OCI-LY3 (cell line): ENCODE data around the gene BST1.

ENCODE experiments used
- H2AFZ ChIP-seq: fragments of 200-600, 300-600 bp; shearing (Covaris generic); 2 replicates; pipeline ENCODE4 v1.6.0; 2014; ENCODE audit warnings: antibody characterized with exemption, low read depth, low read length
- H3K27ac ChIP-seq: fragments of 200-600, 300-600 bp; sonication (generic); 2 replicates; pipeline ENCODE4 v1.5.1; 2014; ENCODE audit warnings: mild to moderate bottlenecking, low read length, moderate library complexity, mixed read lengths
- H3K27me3 ChIP-seq: fragments of 200-600, 300-600 bp; sonication (generic); 2 replicates; pipeline ENCODE4 v1.6.1; 2014; ENCODE audit warnings: low read depth, low read length, mixed read lengths
- H3K36me3 ChIP-seq: fragments of 200-600, 300-600 bp; sonication (generic); replicated peaks from 2 replicates; pipeline ENCODE3; 2014; ENCODE audit warnings: low read depth, low read length, mixed read lengths
- H3K4me1 ChIP-seq: fragments of 300-600, 200-600 bp; sonication (generic); 2 replicates; pipeline ENCODE4 v1.6.1; 2014; ENCODE audit warnings: low read length, mixed read lengths
- H3K4me2 ChIP-seq: fragments of 200-600, 300-600 bp; sonication (generic); 2 replicates; pipeline ENCODE4 v1.6.1; 2014; ENCODE audit warnings: low read length, mixed read lengths
- H3K4me3 ChIP-seq: fragments of 300-600, 200-600 bp; sonication (generic); 2 replicates; pipeline ENCODE4 v1.5.1; 2014; ENCODE audit warnings: antibody characterized with exemption, mild to moderate bottlenecking, low read length, moderate library complexity
- H3K79me2 ChIP-seq: fragments of 300-600, 200-600 bp; shearing (Covaris generic); 2 replicates; pipeline ENCODE4 v1.6.1; 2014; ENCODE audit warnings: mild to moderate bottlenecking, low read length, mixed read lengths
- H3K9ac ChIP-seq: fragments of 300-600, 200-600 bp; shearing (Covaris generic); 2 replicates; pipeline ENCODE4 v1.6.0; 2014; ENCODE audit warnings: mild to moderate bottlenecking, low read length, moderate library complexity
- H3K9me3 ChIP-seq: fragments of 200-600, 300-600 bp; shearing (Covaris generic); 2 replicates; pipeline ENCODE4 v1.6.1; 2014; ENCODE audit warnings: low read length, mixed read lengths; ENCODE audit not compliant: insufficient read depth
- H4K20me1 ChIP-seq: fragments of 200-600, 300-600 bp; sonication (generic); 2 replicates; pipeline ENCODE4 v1.6.1; 2016; ENCODE audit warnings: low read length, mixed read lengths; ENCODE audit not compliant: insufficient read depth
- EZH2phosphoT487 ChIP-seq: fragments of 200-600 bp; shearing (Covaris generic); IDR thresholded peaks from 2 replicates; pipeline ENCODE4 v1.6.1; 2018; ENCODE audit warnings: antibody characterized with exemption, mixed run types, low read depth
- TF ChIP-seq, protein P1 (sequence below): fragments of 200-600, 300-600 bp; sonication (generic); IDR thresholded peaks from 2 replicates; pipeline ENCODE4 v1.5.1; 2014; ENCODE audit warnings: antibody characterized with exemption, low read length, low read depth

The BST1 gene

DNA sequence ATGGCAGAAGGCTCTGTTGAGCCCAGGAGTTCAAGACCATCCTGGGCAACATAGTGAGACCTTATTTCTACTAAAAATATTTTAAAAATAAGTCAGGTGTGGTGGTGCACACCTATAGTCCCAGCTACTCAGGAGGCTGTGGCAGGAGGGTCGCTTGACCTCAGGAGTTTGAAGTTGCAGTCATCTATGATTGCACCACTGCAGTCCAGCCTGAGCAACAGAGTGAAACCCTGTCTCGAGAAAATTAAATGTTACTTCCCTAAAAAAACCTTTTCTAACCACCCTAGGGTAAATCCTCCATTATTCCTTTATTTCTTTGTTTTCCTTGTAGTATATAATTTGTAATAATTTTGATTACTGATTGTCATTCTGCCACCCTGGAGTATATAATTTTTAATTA, 13.3 kb upstream of the BST1 start:
- H3K27me3 ChIP-seq: no peaks in the 10 kb centered on the region
- no peaks in the 10 kb centered on the region for H3K79me2 ChIP-seq
- no peak overlapping the region for H3K4me3 ChIP-seq
- peaks cover 11% of the 10 kb centered on the region for H3K36me3 ChIP-seq
- no peaks in the 10 kb centered on the region for H3K4me1 ChIP-seq
- H3K9ac ChIP-seq: no peak overlapping the region
- H4K20me1 ChIP-seq: no peaks in the 10 kb centered on the region
- H3K4me2 ChIP-seq: no peak overlapping the region
- no peak overlapping the region for H3K27ac ChIP-seq
- no peak overlapping the region for H2AFZ ChIP-seq
- no peaks in the 10 kb centered on the region for H3K9me3 ChIP-seq
- TF ChIP-seq, protein P1, sequence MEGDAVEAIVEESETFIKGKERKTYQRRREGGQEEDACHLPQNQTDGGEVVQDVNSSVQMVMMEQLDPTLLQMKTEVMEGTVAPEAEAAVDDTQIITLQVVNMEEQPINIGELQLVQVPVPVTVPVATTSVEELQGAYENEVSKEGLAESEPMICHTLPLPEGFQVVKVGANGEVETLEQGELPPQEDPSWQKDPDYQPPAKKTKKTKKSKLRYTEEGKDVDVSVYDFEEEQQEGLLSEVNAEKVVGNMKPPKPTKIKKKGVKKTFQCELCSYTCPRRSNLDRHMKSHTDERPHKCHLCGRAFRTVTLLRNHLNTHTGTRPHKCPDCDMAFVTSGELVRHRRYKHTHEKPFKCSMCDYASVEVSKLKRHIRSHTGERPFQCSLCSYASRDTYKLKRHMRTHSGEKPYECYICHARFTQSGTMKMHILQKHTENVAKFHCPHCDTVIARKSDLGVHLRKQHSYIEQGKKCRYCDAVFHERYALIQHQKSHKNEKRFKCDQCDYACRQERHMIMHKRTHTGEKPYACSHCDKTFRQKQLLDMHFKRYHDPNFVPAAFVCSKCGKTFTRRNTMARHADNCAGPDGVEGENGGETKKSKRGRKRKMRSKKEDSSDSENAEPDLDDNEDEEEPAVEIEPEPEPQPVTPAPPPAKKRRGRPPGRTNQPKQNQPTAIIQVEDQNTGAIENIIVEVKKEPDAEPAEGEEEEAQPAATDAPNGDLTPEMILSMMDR: no peak

GRCh38 chr4:15690020-15690809, 12.7 kb upstream of the BST1 start:
- TF ChIP-seq EZH2phosphoT487: no peak
- TF ChIP-seq, protein P1: no peak
- no peak overlapping the region for H3K9ac ChIP-seq
- H3K4me2 ChIP-seq: no peak overlapping the region
- H4K20me1 ChIP-seq: no peaks in the 10 kb centered on the region
- H3K27ac ChIP-seq: no peak overlapping the region
- H3K36me3 ChIP-seq: peaks cover 11% of the 10 kb centered on the region
- H3K4me1 ChIP-seq: no peaks in the 10 kb centered on the region
- H3K4me3 ChIP-seq: no peak overlapping the region
- no peak overlapping the region for H2AFZ ChIP-seq
- H3K27me3 ChIP-seq: no peaks in the 10 kb centered on the region
- no peaks in the 10 kb centered on the region for H3K79me2 ChIP-seq
- H3K9me3 ChIP-seq: no peaks in the 10 kb centered on the region

DNA sequence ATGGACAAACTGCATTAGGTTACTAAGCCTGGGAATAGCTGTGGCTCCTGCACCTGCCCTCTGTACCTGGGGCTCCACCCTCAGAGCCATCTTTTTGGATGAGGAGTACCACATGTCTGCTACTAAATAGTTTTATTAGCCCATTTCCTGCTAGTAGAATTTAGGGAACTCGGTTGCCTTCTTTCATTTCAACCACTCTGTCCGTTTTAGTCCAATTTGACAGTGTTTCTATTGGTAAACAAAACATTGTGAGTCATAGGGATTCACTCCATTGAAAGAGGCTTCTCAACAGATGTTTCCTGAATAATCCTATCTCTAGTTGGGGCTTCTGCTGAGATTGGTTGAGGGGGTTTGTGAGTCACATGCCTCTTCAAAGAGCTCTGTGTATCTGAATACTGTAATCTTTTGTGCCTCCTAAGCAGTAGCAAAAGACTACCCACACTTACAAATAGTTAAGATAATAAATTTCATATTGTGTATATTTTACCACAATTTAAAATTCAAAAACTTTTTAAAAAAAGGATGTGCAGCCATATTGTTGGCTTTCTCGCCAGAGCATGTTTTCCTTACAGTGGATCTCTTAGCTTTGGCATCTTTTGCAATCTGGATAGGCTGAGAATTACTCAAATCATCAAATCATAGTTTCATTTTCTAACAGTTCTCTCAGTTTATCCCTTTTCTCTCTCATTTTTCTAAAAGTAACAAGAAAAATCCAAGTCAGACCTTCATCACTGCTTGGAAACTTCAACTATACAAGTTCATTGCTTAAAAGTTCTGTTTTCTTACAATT, 11.3 kb upstream of the BST1 start:
- Histone ChIP-seq H3K9me3 (no peaks in the 10 kb centered on the region), H3K4me2 (no peak overlapping the region), H3K79me2 (no peaks in the 10 kb centered on the region), H3K36me3 (peaks cover 6% of the 10 kb centered on the region), H3K27me3 (no peaks in the 10 kb centered on the region), H2AFZ (no peak overlapping the region), H3K4me1 (no peaks in the 10 kb centered on the region), H4K20me1 (no peaks in the 10 kb centered on the region), H3K4me3 (no peak overlapping the region), H3K27ac (no peak overlapping the region), H3K9ac (no peak overlapping the region)
- TF ChIP-seq, protein P1: no peak
- no peak for TF ChIP-seq EZH2phosphoT487

GRCh38 chr4:15692602-15693001, 10.3 kb upstream of the BST1 start:
- Histone ChIP-seq H4K20me1 (no peaks in the 10 kb centered on the region), H3K79me2 (no peaks in the 10 kb centered on the region), H3K27ac (no peak overlapping the region), H3K9ac (no peak overlapping the region), H3K4me3 (no peak overlapping the region), H3K36me3 (peaks cover under 1% of the 10 kb centered on the region), H3K4me2 (no peak overlapping the region), H3K27me3 (no peaks in the 10 kb centered on the region), H3K9me3 (no peaks in the 10 kb centered on the region), H2AFZ (no peak overlapping the region), H3K4me1 (no peaks in the 10 kb centered on the region)
- no peak for TF ChIP-seq EZH2phosphoT487
- TF ChIP-seq, protein P1: no peak
